MCF 10A (cell line): ENCODE data around the gene CCDC40. TPM values are rescaled to one million over a fixed set of nuclear protein-coding genes. Genes with fewer than 3 reads are reported as not detected.

Experiments
- BruUV-seq: library from RNA; stranded (reverse); fragments of 400-500 nt; replicated peaks from 2 replicates; lab custom pipeline; 2021; lab: Mats Ljungman, UMichigan
- CTCF ChIA-PET: fragments of 300-600 bp; sonication (Branson Sonifier 250); formaldehyde crosslinking; extraction: SDS; loops from one replicate; lab custom pipeline; 2021; ENCODE audit warnings: antibody characterized with exemption, inconsistent platforms; lab: Yijun Ruan, JAX
- POLR2A ChIA-PET: fragments of 300-600, 350-650 bp; sonication (Branson Sonifier 250); formaldehyde crosslinking; extraction: SDS; loops from one replicate; lab custom pipeline; 2020; ENCODE audit warnings: antibody characterized with exemption, inconsistent platforms; lab: Yijun Ruan, JAX
- DNase-seq: peaks from one replicate; pipeline ENCODE4 v3.0.0-alpha.2; 2018; ENCODE audit not compliant: unreplicated experiment
- H3K27ac Mint-ChIP-seq: one replicate; pipeline ENCODE4 v1.8.0; 2022; ENCODE audit warnings: mild to moderate bottlenecking, low read depth, mixed read lengths; ENCODE audit not compliant: unreplicated experiment
- H3K27me3 Mint-ChIP-seq: one replicate; pipeline ENCODE4 v1.8.0; 2022; ENCODE audit warnings: mixed read lengths; ENCODE audit not compliant: insufficient read depth, unreplicated experiment
- H3K36me3 Mint-ChIP-seq: one replicate; pipeline ENCODE4 v1.8.0; 2022; ENCODE audit warnings: mild to moderate bottlenecking, moderate library complexity, mixed read lengths; ENCODE audit not compliant: insufficient read depth, unreplicated experiment
- H3K4me1 Mint-ChIP-seq: one replicate; pipeline ENCODE4 v1.8.0; 2022; ENCODE audit warnings: mixed read lengths; ENCODE audit not compliant: insufficient read depth, unreplicated experiment
- H3K4me3 Mint-ChIP-seq: one replicate; pipeline ENCODE4 v1.8.0; 2022; ENCODE audit warnings: mild to moderate bottlenecking, moderate library complexity, mixed read lengths; ENCODE audit not compliant: unreplicated experiment
- H3K9me3 Mint-ChIP-seq: one replicate; pipeline ENCODE4 v1.8.0; 2022; ENCODE audit warnings: mixed read lengths; ENCODE audit not compliant: unreplicated experiment
- CTCF ChIP-seq: fragments of 200-600 bp; IDR thresholded peaks from one replicate; pipeline ENCODE4 v1.8.0; 2022; ENCODE audit warnings: antibody characterized with exemption, mild to moderate bottlenecking; ENCODE audit not compliant: unreplicated experiment
- intact Hi-C: fragments of 100-400 bp; cut with micrococcal nuclease; formaldehyde crosslinking; loops from 2 replicates; pipeline ENCODE4 v1.14.1; 2022
- total RNA-seq: library from RNA; stranded (reverse); gene quantifications from 2 replicates; pipeline ENCODE4 v1.2.3, GENCODE V29; 2022

CCDC40 gene
- total RNA-seq, 1 experiment from 2014 or later: 4.1 TPM

GRCh38 chr17:80129006-80129565 lies 92.6 kb downstream of the CCDC40 start:
- ChIA-PET POLR2A (interaction anchor here (0.7 to 3.4 kb wide), 3 partner anchors 17 to 28 kb away, joined by 4 to 13 read pairs (median 5); partner anchors contain the start of gene GAA), CTCF (interaction anchor here (0.7 to 1.9 kb wide), 2 partner anchors 28 to 47 kb away, joined by 4 read pairs; partner anchors contain the start of gene GAA)
- Mint-ChIP-seq H3K27me3 (peaks cover 18% of the 10 kb centered on the region), H3K9me3 (no peaks in the 10 kb centered on the region), H3K4me1 (peaks cover 4% of the 10 kb centered on the region), H3K4me3 (no peak overlapping the region), H3K36me3 (peaks cover 17% of the 10 kb centered on the region), H3K27ac (no peak overlapping the region)
- BruUV-seq: no TSS peak
- TF ChIP-seq CTCF: no peak
- DNase-seq: no peak
- intact Hi-C loops: no loop called here

GRCh38 chr17:80130992-80131391 lies 94.5 kb downstream of the CCDC40 start:
- Mint-ChIP-seq H3K36me3 (peaks cover 36% of the 10 kb centered on the region), H3K27me3 (peaks cover 18% of the 10 kb centered on the region), H3K4me3 (no peak overlapping the region), H3K27ac (peak overlapping the region; percentile 38), H3K4me1 (no peaks in the 10 kb centered on the region), H3K9me3 (no peaks in the 10 kb centered on the region)
- BruUV-seq: no TSS peak
- DNase-seq: no peak
- CTCF ChIA-PET: no interaction called here
- POLR2A ChIA-PET: interaction anchor here (3.4 kb wide), 1 partner anchor 15 kb away, joined by 13 read pairs; no protein-coding TSS in a partner anchor
- TF ChIP-seq CTCF: no peak
- intact Hi-C loops: no loop called here

GRCh38 chr17:80132906-80133625 lies 96.6 kb downstream of the CCDC40 start:
- ChIA-PET CTCF (interaction anchor here (1.0 kb wide), 1 partner anchor 10 kb away, joined by 3 read pairs; no protein-coding TSS in a partner anchor), POLR2A (interaction anchor here (0.6 to 1.6 kb wide), 5 partner anchors 9 to 254 kb away, joined by 3 to 5 read pairs (median 4); no protein-coding TSS in a partner anchor)
- H3K4me3 Mint-ChIP-seq: no peak overlapping the region
- intact Hi-C loops: no loop called here
- H3K4me1 Mint-ChIP-seq: no peaks in the 10 kb centered on the region
- DNase-seq: no peak
- H3K27me3 Mint-ChIP-seq: peaks cover 11% of the 10 kb centered on the region
- H3K36me3 Mint-ChIP-seq: peaks cover 54% of the 10 kb centered on the region
- BruUV-seq: no TSS peak
- no peak for TF ChIP-seq CTCF
- no peaks in the 10 kb centered on the region for H3K9me3 Mint-ChIP-seq
- no peak overlapping the region for H3K27ac Mint-ChIP-seq

- ChIA-PET CTCF (interaction anchor here (0.5 to 1.0 kb wide), 4 partner anchors 10 to 144 kb away, joined by 3 read pairs; no protein-coding TSS in a partner anchor), POLR2A (interaction anchor here (0.6 to 1.6 kb wide), 3 partner anchors 9 to 16 kb away, joined by 3 to 5 read pairs (median 4); no protein-coding TSS in a partner anchor)
- intact Hi-C loops: no loop called here
These were observed 97.2 kb downstream of the CCDC40 start for GRCh38 chr17:80133626-80133970.

More at GRCh38 chr17:80133626-80133970, 97.2 kb downstream of the CCDC40 start:
- Mint-ChIP-seq H3K4me3 (no peak overlapping the region), H3K9me3 (no peaks in the 10 kb centered on the region), H3K36me3 (peaks cover 60% of the 10 kb centered on the region), H3K27me3 (peaks cover 6% of the 10 kb centered on the region), H3K4me1 (no peaks in the 10 kb centered on the region), H3K27ac (no peak overlapping the region)
- TF ChIP-seq CTCF: no peak
- BruUV-seq: no TSS peak
- no peak for DNase-seq
